Heart left ventricle (tissue), 13 donors: ENCODE results near the gene SEMA3B.

ENCODE experiments used
- CTCF ChIP-seq, 12 donors: fragments of 200-600 bp; sonication (generic) in 4 of 12; IDR thresholded peaks; one replicate each; pipeline versions ENCODE4 v1.5.0 to v1.8.0; 2018 to 2022; ENCODE audit warnings: antibody characterized with exemption in 12 of 12, mild to moderate bottlenecking in 5 of 12
- POLR2A ChIP-seq, 2 donors: fragments of 450-650 bp; IDR thresholded peaks; one replicate each; pipeline ENCODE4 v1.6.1; 2017; ENCODE audit warnings: antibody characterized with exemption in 2 of 2, mild to moderate bottlenecking in 2 of 2, moderate library complexity in 2 of 2
- donor health status: ischemic (EF 13 %, LVEDD 7.1; RV severe dilation, severe dysfunction).
- donor health status: DM: no; HTN: yes; CAD: no.
- donor health status: DM: no; HTN: no; CAD: no.
- donor health status: ischemic (EF 25% LVEDD 6.9; RV normal size, moderate dysfunction).
- donor health status: ischemic (EF 25% LVEDD 5.7; RV mildly dilated, moderate dysfunction).
- donor health status: ischemic (EF 35%, LVEDD 5.7; RV mildly dilated, moderate dysfunction).
- donor health status: nonischemic (EF 11% LVEDD 7.7; RV severe dilation, severe dysfunction).
- donor health status: DM: yes; HTN: yes; CAD: no.
- donor health status: PGD.
- donor health status: ischemic (EF 29% LVEDD 5.4; RV normal size, mild dysfunction).
- donor health status: nonischemic (EF 23%, LVEDD 6.1; RV moderate dilation, normal function).

- TF ChIP-seq CTCF (IDR thresholded peaks at IDR 0.05): no peak
- no peak for TF ChIP-seq POLR2A (IDR thresholded peaks at IDR 0.05)
Observed at GRCh38 chr3:50317300-50317699, 48.4 kb downstream of the SEMA3B start.
